Endothelial cell (in vitro differentiated cells): ENCODE measurements around the gene CIART. TPM values are rescaled to one million over a fixed set of nuclear protein-coding genes. Genes with fewer than 3 reads are reported as not detected.

ENCODE experiments used
- DNase-seq: peaks from one replicate; pipeline ENCODE4 v3.0.0; 2021; ENCODE audit warnings: low spot score
- H3K27ac Mint-ChIP-seq: one replicate; pipeline ENCODE4 v1.8.0; 2021; ENCODE audit warnings: mixed read lengths, inconsistent platforms; ENCODE audit not compliant: unreplicated experiment
- H3K27me3 Mint-ChIP-seq: one replicate; pipeline ENCODE4 v1.8.0; 2021; ENCODE audit warnings: mild to moderate bottlenecking, moderate library complexity, mixed read lengths, inconsistent platforms; ENCODE audit not compliant: unreplicated experiment
- H3K36me3 Mint-ChIP-seq: one replicate; pipeline ENCODE4 v1.8.0; 2021; ENCODE audit warnings: mild to moderate bottlenecking, low read depth, mixed read lengths, inconsistent platforms; ENCODE audit not compliant: unreplicated experiment
- H3K4me1 Mint-ChIP-seq: one replicate; pipeline ENCODE4 v1.8.0; 2021; ENCODE audit warnings: mild to moderate bottlenecking, mixed read lengths, inconsistent platforms; ENCODE audit not compliant: unreplicated experiment
- H3K4me3 Mint-ChIP-seq: one replicate; pipeline ENCODE4 v1.8.0; 2021; ENCODE audit warnings: mild to moderate bottlenecking, mixed read lengths, inconsistent platforms; ENCODE audit not compliant: unreplicated experiment
- H3K9me3 Mint-ChIP-seq: one replicate; pipeline ENCODE4 v1.8.0; 2021; ENCODE audit warnings: mixed read lengths, inconsistent platforms; ENCODE audit not compliant: unreplicated experiment
- CTCF ChIP-seq: fragments of 200-600 bp; sonication (generic); IDR thresholded peaks from one replicate; pipeline ENCODE4 v1.5.0; 2021; ENCODE audit warnings: antibody characterized with exemption; ENCODE audit not compliant: unreplicated experiment
- total RNA-seq: library from RNA; stranded (reverse); fragmentation: NEBNext Ultra II Directional; extraction: Animal tissue kit (Norgen Biotek cat#: 25700); gene quantifications from one replicate; pipeline ENCODE4 v1.2.1, GENCODE V29; 2021; ENCODE audit not compliant: unreplicated experiment

Gene CIART
- total RNA-seq, 1 donor from 2014 or later, result 9.1 TPM

GRCh38 chr1:150281221-150281757 lies 1.1 kb upstream of the CIART start:
- peak overlapping the region; percentile 84 for H3K27ac Mint-ChIP-seq
- H3K27me3 Mint-ChIP-seq, result peaks cover 14% of the 10 kb centered on the region
- H3K4me1 Mint-ChIP-seq, result peaks cover 40% of the 10 kb centered on the region
- H3K36me3 Mint-ChIP-seq, result peaks cover 51% of the 10 kb centered on the region
- TF ChIP-seq CTCF, result peak; percentile 50
- peak overlapping the region; percentile 10 for H3K4me3 Mint-ChIP-seq
- H3K9me3 Mint-ChIP-seq, result no peaks in the 10 kb centered on the region
- peak; percentile 66 for DNase-seq

- Mint-ChIP-seq H3K4me1 (peaks cover 36% of the 10 kb centered on the region), H3K27ac (peak overlapping the region; percentile 76), H3K27me3 (peaks cover 14% of the 10 kb centered on the region), H3K9me3 (no peaks in the 10 kb centered on the region), H3K4me3 (peak overlapping the region; percentile 93), H3K36me3 (peaks cover 42% of the 10 kb centered on the region)
- DNase-seq, result no peak
- TF ChIP-seq CTCF, result no peak
Observed at GRCh38 chr1:150282558-150282958, 204 bp downstream of the CIART start.

- Mint-ChIP-seq H3K9me3 (no peaks in the 10 kb centered on the region), H3K27ac (no peak overlapping the region), H3K4me3 (peak overlapping the region; percentile 93), H3K4me1 (peaks cover 34% of the 10 kb centered on the region), H3K27me3 (peaks cover 14% of the 10 kb centered on the region), H3K36me3 (peaks cover 38% of the 10 kb centered on the region)
- no peak for TF ChIP-seq CTCF
- DNase-seq, result no peak
Observed at GRCh38 chr1:150283260-150283659, 906 bp downstream of the CIART start.

GRCh38 chr1:150288382-150288781 lies 6.0 kb downstream of the CIART start:
- no peak overlapping the region for H3K4me3 Mint-ChIP-seq
- no peaks in the 10 kb centered on the region for H3K9me3 Mint-ChIP-seq
- no peak for DNase-seq
- peaks cover 15% of the 10 kb centered on the region for H3K27me3 Mint-ChIP-seq
- peaks cover 9% of the 10 kb centered on the region for H3K36me3 Mint-ChIP-seq
- H3K27ac Mint-ChIP-seq, result no peak overlapping the region
- TF ChIP-seq CTCF, result no peak
- peaks cover 6% of the 10 kb centered on the region for H3K4me1 Mint-ChIP-seq

- Mint-ChIP-seq H3K27ac (no peak overlapping the region), H3K4me1 (peaks cover 9% of the 10 kb centered on the region), H3K36me3 (peaks cover 12% of the 10 kb centered on the region), H3K27me3 (peaks cover 20% of the 10 kb centered on the region), H3K9me3 (no peaks in the 10 kb centered on the region), H3K4me3 (no peak overlapping the region)
- no peak for TF ChIP-seq CTCF
- DNase-seq, result no peak
Observed at GRCh38 chr1:150288822-150289221, 6.5 kb downstream of the CIART start.
